ENCODE measurements around the gene CENPW. TPM values are rescaled to one million over a fixed set of nuclear protein-coding genes. Genes with fewer than 3 reads are reported as not detected.

The CENPW gene
- total RNA-seq, 1 experiment from 2014 or later, result 54.5 TPM

GRCh38 chr6:126344181-126344580 is 4.3 kb downstream of the CENPW start:
- ChIA-PET POLR2A (ENCODE audit: unreplicated experiment) (no interaction called here), CTCF (no interaction called here)
- peaks cover 51% of the 10 kb centered on the region for H3K79me2 ChIP-seq (ENCODE audit: low read depth)
- no peaks in the 10 kb centered on the region; the same call in 1 of the 2 replicates for H3F3A ChIP-seq (ENCODE audit: insufficient read depth, low read depth)
- H3K4me2 ChIP-seq, result no peak overlapping the region
- no peak overlapping the region for H3K4me3 ChIP-seq
- H3K27ac ChIP-seq, result no peak overlapping the region
- no peaks in the 10 kb centered on the region for H3K9me3 ChIP-seq (ENCODE audit: insufficient read depth, low read depth)
- DNase-seq, result no peak
- no peaks in the 10 kb centered on the region for H3K27me3 ChIP-seq (ENCODE audit: insufficient read depth, low read depth)
- H3K4me1 ChIP-seq (replicated peaks; ENCODE audit: insufficient read depth), result peaks cover 30% of the 10 kb centered on the region
- H3K36me3 ChIP-seq (ENCODE audit: low read depth), result 0 out of 2 replicates have a peak, but pooled peaks cover 5% of the 10 kb centered on the region
- no peaks in the 10 kb centered on the region for H4K20me1 ChIP-seq (ENCODE audit: insufficient read depth)
- no peak overlapping the region for H2AFZ ChIP-seq
- BruUV-seq (replicated peaks), result no TSS peak
- no peaks in the 10 kb centered on the region for H3K9me2 ChIP-seq (ENCODE audit: insufficient read depth)
- intact Hi-C loops (cut with micrococcal nuclease; ENCODE audit: unreplicated experiment), result loop anchor here (10.0 kb wide), 2 partner anchors 309 to 339 kb away; no protein-coding TSS in a partner anchor
- no peak for TF ChIP-seq EZH2 (IDR thresholded peaks at IDR 0.05; ENCODE audit: low read depth)

GRCh38 chr6:126351960-126352359 is 12.0 kb downstream of the CENPW start:
- Histone ChIP-seq H3K79me2 (ENCODE audit: low read depth) (no peaks in the 10 kb centered on the region), H3K4me3 (no peak overlapping the region), H3K9me2 (ENCODE audit: insufficient read depth) (no peaks in the 10 kb centered on the region), H3K4me2 (no peak overlapping the region), H3K27me3 (ENCODE audit: insufficient read depth, low read depth) (no peaks in the 10 kb centered on the region), H4K20me1 (ENCODE audit: insufficient read depth) (no peaks in the 10 kb centered on the region), H3K27ac (no peak overlapping the region), H2AFZ (no peak overlapping the region), H3K4me1 (replicated peaks; ENCODE audit: insufficient read depth) (no peaks in the 10 kb centered on the region), H3F3A (ENCODE audit: insufficient read depth, low read depth) (no peaks in the 10 kb centered on the region), H3K36me3 (ENCODE audit: low read depth) (0 out of 2 replicates have a peak, but pooled peaks cover 5% of the 10 kb centered on the region), H3K9me3 (ENCODE audit: insufficient read depth, low read depth) (no peaks in the 10 kb centered on the region)
- POLR2A ChIA-PET (ENCODE audit: unreplicated experiment), result no interaction called here
- intact Hi-C loops (cut with micrococcal nuclease; ENCODE audit: unreplicated experiment), result no loop called here
- no peak for DNase-seq
- CTCF ChIA-PET, result no interaction called here
- BruUV-seq (replicated peaks), result no TSS peak
- TF ChIP-seq EZH2 (IDR thresholded peaks at IDR 0.05; ENCODE audit: low read depth) (no peak), CTCF (conservative IDR thresholded peaks at IDR 0.05) (no peak)

GRCh38 chr6:126352514-126352913 is 12.6 kb downstream of the CENPW start:
- Histone ChIP-seq H4K20me1 (ENCODE audit: insufficient read depth) (no peaks in the 10 kb centered on the region), H3K9me3 (ENCODE audit: insufficient read depth, low read depth) (no peaks in the 10 kb centered on the region), H3K36me3 (ENCODE audit: low read depth) (no peaks in the 10 kb centered on the region), H3K4me1 (replicated peaks; ENCODE audit: insufficient read depth) (no peaks in the 10 kb centered on the region), H2AFZ (no peak overlapping the region), H3K79me2 (ENCODE audit: low read depth) (no peaks in the 10 kb centered on the region), H3K9me2 (ENCODE audit: insufficient read depth) (no peaks in the 10 kb centered on the region), H3K4me3 (no peak overlapping the region), H3K27ac (no peak overlapping the region), H3K27me3 (ENCODE audit: insufficient read depth, low read depth) (no peaks in the 10 kb centered on the region), H3K4me2 (no peak overlapping the region), H3F3A (ENCODE audit: insufficient read depth, low read depth) (no peaks in the 10 kb centered on the region)
- POLR2A ChIA-PET (ENCODE audit: unreplicated experiment), result no interaction called here
- intact Hi-C loops (cut with micrococcal nuclease; ENCODE audit: unreplicated experiment), result no loop called here
- no peak for DNase-seq
- no TSS peak for BruUV-seq (replicated peaks)
- CTCF ChIA-PET, result no interaction called here
- TF ChIP-seq EZH2 (IDR thresholded peaks at IDR 0.05; ENCODE audit: low read depth), result no peak
- no peak for TF ChIP-seq CTCF (conservative IDR thresholded peaks at IDR 0.05)

GRCh38 chr6:126356526-126356925 is 16.6 kb downstream of the CENPW start:
- H3K79me2 ChIP-seq (ENCODE audit: low read depth), result no peaks in the 10 kb centered on the region
- H3K9me3 ChIP-seq (ENCODE audit: insufficient read depth, low read depth), result no peaks in the 10 kb centered on the region
- no peak overlapping the region for H3K4me2 ChIP-seq
- no peak for TF ChIP-seq EZH2 (IDR thresholded peaks at IDR 0.05; ENCODE audit: low read depth)
- no peak for TF ChIP-seq CTCF (conservative IDR thresholded peaks at IDR 0.05)
- H3K27ac ChIP-seq, result no peak overlapping the region
- H3K4me1 ChIP-seq (replicated peaks; ENCODE audit: insufficient read depth), result no peaks in the 10 kb centered on the region
- intact Hi-C loops (cut with micrococcal nuclease; ENCODE audit: unreplicated experiment), result no loop called here
- no peaks in the 10 kb centered on the region for H3K36me3 ChIP-seq (ENCODE audit: low read depth)
- BruUV-seq (replicated peaks), result no TSS peak
- no peaks in the 10 kb centered on the region for H3K27me3 ChIP-seq (ENCODE audit: insufficient read depth, low read depth)
- no peak overlapping the region for H2AFZ ChIP-seq
- no peaks in the 10 kb centered on the region for H3K9me2 ChIP-seq (ENCODE audit: insufficient read depth)
- ChIA-PET CTCF (no interaction called here), POLR2A (ENCODE audit: unreplicated experiment) (no interaction called here)
- H3K4me3 ChIP-seq, result no peak overlapping the region
- no peak for DNase-seq
- no peaks in the 10 kb centered on the region for H3F3A ChIP-seq (ENCODE audit: insufficient read depth, low read depth)
- H4K20me1 ChIP-seq (ENCODE audit: insufficient read depth), result no peaks in the 10 kb centered on the region

All from PC-9 (cell line).